Measurements from ENCODE around the gene ABCC1. TPM values are rescaled to one million over a fixed set of nuclear protein-coding genes. Genes with fewer than 3 reads are reported as not detected.
"Not testable (repeated sequence)": the region's sequence is repeated elsewhere in the genome, so short reads cannot be mapped to it uniquely, and the experiment has no call there.

ABCC1 gene
- total and polyA plus RNA-seq, 4 donors, result 2.9 to 61.9 (median 43.6) TPM

DNA sequence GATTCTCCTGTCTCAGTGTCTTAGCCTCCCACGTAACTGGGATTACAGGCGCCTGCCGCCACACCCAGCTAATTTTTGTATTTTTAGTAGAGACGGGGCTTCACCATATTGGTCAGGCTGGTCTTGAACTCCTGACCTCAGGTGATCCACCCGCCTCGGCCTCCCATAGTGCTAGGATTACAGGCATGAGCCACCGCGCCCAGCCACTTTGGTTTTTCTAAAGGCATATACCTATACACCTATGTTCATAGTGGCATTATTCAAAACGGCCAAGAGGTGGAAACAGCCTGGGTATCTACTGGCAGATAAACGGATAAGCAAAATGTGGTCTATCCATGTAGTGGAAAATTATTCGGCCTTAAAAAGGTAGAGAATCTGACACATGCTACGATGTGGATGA lies 203.6 kb downstream of the ABCC1 start:
- intact Hi-C loops (cut with DNase I), result loop anchor here in 1 of 2 donors (10.0 kb wide), 1 partner anchor 58 kb away; no protein-coding TSS in a partner anchor
- H3K36me3 ChIP-seq (ENCODE audit: control insufficient read depth in 1 of 2, insufficient read depth in 2 of 2, low read length in 1 of 2); H3K9me3 ChIP-seq (ENCODE audit: control insufficient read depth, low read length); H3K4me1 ChIP-seq (ENCODE audit: control insufficient read depth in 1 of 2, insufficient read depth in 2 of 2, low read length in 2 of 2); H3K27ac ChIP-seq (ENCODE audit: low read depth in 1 of 2, low read length in 2 of 2); H3K4me3 ChIP-seq (ENCODE audit: low read length in 2 of 2); ATAC-seq (ENCODE audit: low FRiP score); DNase-seq; H3K27me3 ChIP-seq (ENCODE audit: control insufficient read depth in 1 of 2, insufficient read depth in 2 of 2, low read length in 1 of 2): not testable (repeated sequence)
- 94 to 95% methylated on average over 12 of the region's 12 CpGs for WGBS, 2 donors

DNA sequence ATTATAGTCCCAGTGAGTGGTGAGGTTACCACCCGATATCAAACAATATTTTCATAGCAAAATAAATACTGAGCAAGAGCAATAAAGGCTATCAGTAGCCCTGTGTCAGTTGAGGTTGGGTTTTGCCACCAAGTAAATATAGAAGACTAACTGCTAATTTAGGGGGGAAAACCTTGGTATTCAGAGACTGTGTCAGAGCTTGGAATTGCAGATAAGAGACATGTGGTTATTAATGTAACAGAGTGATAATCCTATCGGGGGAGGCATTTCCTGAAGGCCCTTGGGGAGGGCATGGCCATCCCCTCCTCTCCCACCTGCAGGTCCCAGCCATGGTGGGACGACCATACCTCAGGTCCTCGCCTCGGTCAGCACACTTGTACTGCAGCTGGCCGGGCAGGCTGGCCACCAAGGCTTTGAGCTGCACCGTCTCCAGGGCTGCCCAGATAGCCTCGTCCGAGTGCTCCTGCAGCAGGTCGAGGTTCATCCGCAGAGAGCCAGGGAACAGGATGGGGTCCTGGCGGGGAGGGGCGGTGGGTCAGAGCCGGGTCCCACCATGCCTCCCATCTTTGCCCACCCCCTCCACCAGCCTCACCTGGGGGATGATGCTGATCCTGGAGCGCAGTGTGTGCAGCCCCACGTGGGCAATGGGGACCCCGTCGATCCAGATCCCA lies 205.0 kb downstream of the ABCC1 start:
- no peak overlapping the region for H3K4me3 ChIP-seq (ENCODE audit: low read length in 2 of 2)
- H3K27me3 ChIP-seq (ENCODE audit: control insufficient read depth in 1 of 2, insufficient read depth in 2 of 2, low read length in 1 of 2), result no peaks in the 10 kb centered on the region
- H3K4me1 ChIP-seq (ENCODE audit: control insufficient read depth in 1 of 2, insufficient read depth in 2 of 2, low read length in 2 of 2), result no peaks in the 10 kb centered on the region
- DNase-seq, result peak in 1 of 2 donors; percentile 73
- no peaks in the 10 kb centered on the region for H3K36me3 ChIP-seq (ENCODE audit: control insufficient read depth in 1 of 2, insufficient read depth in 2 of 2, low read length in 1 of 2)
- intact Hi-C loops (cut with DNase I), result loop anchor here in 1 of 2 donors (10.0 kb wide), 1 partner anchor 60 kb away; no protein-coding TSS in a partner anchor
- peaks cover 2% of the 10 kb centered on the region for H3K9me3 ChIP-seq (ENCODE audit: control insufficient read depth, low read length)
- H3K27ac ChIP-seq (ENCODE audit: low read depth in 1 of 2, low read length in 2 of 2), result no peak overlapping the region
- no peak for ATAC-seq (ENCODE audit: low FRiP score)
- 81 to 82% methylated on average over 18 of the region's 18 CpGs for WGBS, 2 donors

DNA sequence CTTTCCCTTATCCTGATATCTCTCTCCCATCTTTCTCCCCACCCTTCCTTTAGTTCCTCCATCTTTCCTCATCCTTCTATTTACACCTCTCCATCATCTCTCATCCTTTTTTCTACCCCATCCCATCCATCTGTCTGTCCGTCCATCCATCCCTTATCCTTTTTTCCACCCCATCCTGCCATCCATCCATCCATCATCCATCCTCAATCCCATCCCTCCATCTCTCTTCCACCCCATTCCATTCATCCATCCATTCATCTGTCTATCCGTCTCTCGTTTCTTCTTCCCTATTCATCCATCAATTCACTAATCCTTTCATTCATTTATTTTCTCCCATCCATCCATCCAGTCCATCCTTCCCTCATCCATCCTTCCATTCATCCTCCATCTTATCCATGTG lies 205.8 kb downstream of the ABCC1 start:
- peaks cover 2% of the 10 kb centered on the region for H3K9me3 ChIP-seq (ENCODE audit: control insufficient read depth, low read length)
- H3K27me3 ChIP-seq (ENCODE audit: control insufficient read depth in 1 of 2, insufficient read depth in 2 of 2, low read length in 1 of 2), result no peaks in the 10 kb centered on the region
- WGBS, 2 donors, result 87 to 93% methylated on average over 3 of the region's 3 CpGs
- DNase-seq (no peak), ATAC-seq (ENCODE audit: low FRiP score) (no peak)
- H3K4me1 ChIP-seq (ENCODE audit: control insufficient read depth in 1 of 2, insufficient read depth in 2 of 2, low read length in 2 of 2), result no peaks in the 10 kb centered on the region
- H3K27ac ChIP-seq (ENCODE audit: low read depth in 1 of 2, low read length in 2 of 2), result no peak overlapping the region
- intact Hi-C loops (cut with DNase I), result loop anchor here in 1 of 2 donors (10.0 kb wide), 1 partner anchor 60 kb away; no protein-coding TSS in a partner anchor
- H3K4me3 ChIP-seq (ENCODE audit: low read length in 2 of 2), result no peak overlapping the region
- H3K36me3 ChIP-seq (ENCODE audit: control insufficient read depth in 1 of 2, insufficient read depth in 2 of 2, low read length in 1 of 2), result no peaks in the 10 kb centered on the region

DNA sequence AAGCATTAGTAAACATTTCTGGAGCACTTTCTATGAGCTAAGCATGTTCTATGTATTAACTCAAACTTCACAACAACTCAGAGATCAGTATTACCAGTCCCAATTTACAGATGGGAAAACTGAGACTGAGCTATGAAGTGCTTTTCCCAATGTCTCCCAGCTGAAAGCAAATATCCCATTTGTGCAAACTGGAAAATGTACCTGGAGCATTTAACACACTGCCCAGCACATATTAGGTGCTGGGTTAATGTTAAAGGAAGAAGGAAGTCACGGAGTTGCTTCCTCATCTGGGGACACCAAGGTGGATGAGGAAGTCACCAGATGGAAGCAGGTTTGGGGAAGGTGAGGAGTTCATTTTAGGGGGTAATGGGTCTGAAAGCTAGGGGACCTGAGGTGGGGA lies 207.8 kb downstream of the ABCC1 start:
- H3K9me3 ChIP-seq (ENCODE audit: control insufficient read depth, low read length), result peaks cover 2% of the 10 kb centered on the region
- H3K27ac ChIP-seq (ENCODE audit: low read depth in 1 of 2, low read length in 2 of 2), result no peak overlapping the region
- no peaks in the 10 kb centered on the region for H3K27me3 ChIP-seq (ENCODE audit: control insufficient read depth in 1 of 2, insufficient read depth in 2 of 2, low read length in 1 of 2)
- WGBS, 2 donors, result 97 to 100% methylated on average over 1 of the region's 1 CpG
- H3K4me3 ChIP-seq (ENCODE audit: low read length in 2 of 2), result no peak overlapping the region
- intact Hi-C loops (cut with DNase I), result loop anchor here in 1 of 2 donors (10.0 kb wide), 1 partner anchor 62 kb away; no protein-coding TSS in a partner anchor
- no peaks in the 10 kb centered on the region for H3K4me1 ChIP-seq (ENCODE audit: control insufficient read depth in 1 of 2, insufficient read depth in 2 of 2, low read length in 2 of 2)
- ATAC-seq (ENCODE audit: low FRiP score) (no peak), DNase-seq (no peak)
- no peaks in the 10 kb centered on the region for H3K36me3 ChIP-seq (ENCODE audit: control insufficient read depth in 1 of 2, insufficient read depth in 2 of 2, low read length in 1 of 2)

DNA sequence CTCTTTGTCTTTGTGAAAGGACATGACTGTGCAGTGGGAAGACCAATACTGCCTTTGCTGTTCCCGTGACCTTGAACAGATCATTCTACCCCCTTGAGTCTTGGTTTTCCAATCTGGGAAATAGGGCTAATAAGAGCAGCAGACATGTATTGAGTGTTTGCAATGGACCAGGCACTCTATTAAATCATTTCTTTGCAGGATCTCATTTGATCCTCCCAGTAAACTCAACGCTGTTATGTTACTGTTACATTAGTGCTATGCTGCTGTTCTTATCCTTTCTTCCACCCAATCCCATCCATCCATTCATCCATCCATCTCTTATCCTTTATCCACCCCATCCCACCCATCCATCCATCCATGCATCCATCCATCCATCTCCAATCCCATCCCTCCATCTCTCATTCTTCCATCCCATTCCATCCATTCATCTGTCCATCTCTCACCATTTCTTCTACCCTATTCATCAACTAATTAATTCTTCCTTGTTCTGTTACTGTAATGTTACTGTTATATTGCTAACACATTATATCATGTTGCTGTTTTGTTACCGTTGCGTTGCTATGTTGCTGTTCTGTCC lies 208.8 kb downstream of the ABCC1 start:
- intact Hi-C loops (cut with DNase I), result loop anchor here in 1 of 2 donors (10.0 kb wide), 1 partner anchor 63 kb away; no protein-coding TSS in a partner anchor
- Histone ChIP-seq H3K27ac (ENCODE audit: low read depth in 1 of 2, low read length in 2 of 2) (no peak overlapping the region), H3K36me3 (ENCODE audit: control insufficient read depth in 1 of 2, insufficient read depth in 2 of 2, low read length in 1 of 2) (no peaks in the 10 kb centered on the region), H3K27me3 (ENCODE audit: control insufficient read depth in 1 of 2, insufficient read depth in 2 of 2, low read length in 1 of 2) (no peaks in the 10 kb centered on the region), H3K4me3 (ENCODE audit: low read length in 2 of 2) (no peak overlapping the region), H3K9me3 (ENCODE audit: control insufficient read depth, low read length) (peaks cover 2% of the 10 kb centered on the region), H3K4me1 (ENCODE audit: control insufficient read depth in 1 of 2, insufficient read depth in 2 of 2, low read length in 2 of 2) (no peaks in the 10 kb centered on the region)
- WGBS, 2 donors, result 88 to 97% methylated on average over 4 of the region's 4 CpGs
- DNase-seq (no peak), ATAC-seq (ENCODE audit: low FRiP score) (no peak)

DNA sequence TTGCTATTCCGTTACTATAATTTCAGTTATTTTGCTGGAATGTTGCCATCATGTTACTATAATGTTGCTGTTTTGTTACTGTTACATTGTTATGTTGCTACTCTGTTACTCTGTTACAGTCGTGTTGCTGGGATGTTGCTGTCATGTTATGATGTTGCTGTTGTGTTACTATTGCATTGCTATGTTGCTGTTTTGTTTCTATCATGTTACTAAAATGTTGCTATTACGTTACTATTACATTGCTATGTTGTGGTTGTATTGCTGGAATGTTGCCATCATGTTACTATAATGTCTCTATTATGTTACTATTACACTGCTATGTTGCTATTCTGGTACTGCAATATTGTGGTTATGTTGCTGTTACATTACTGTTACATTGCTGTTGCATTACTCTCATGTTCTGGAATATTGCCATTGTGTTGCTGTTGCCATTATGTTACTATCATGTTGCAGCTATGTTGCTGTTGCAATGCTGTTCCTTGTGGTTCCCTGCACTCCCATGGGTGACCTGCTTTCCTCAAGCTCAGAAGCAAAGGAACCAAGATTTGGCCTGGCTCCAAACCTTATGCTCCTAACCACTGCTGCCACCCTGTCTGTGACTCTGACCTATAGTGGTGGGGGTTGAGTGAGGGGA lies 209.4 kb downstream of the ABCC1 start:
- H3K4me3 ChIP-seq (ENCODE audit: low read length in 2 of 2), result no peak overlapping the region
- no peaks in the 10 kb centered on the region for H3K4me1 ChIP-seq (ENCODE audit: control insufficient read depth in 1 of 2, insufficient read depth in 2 of 2, low read length in 2 of 2)
- no peaks in the 10 kb centered on the region for H3K36me3 ChIP-seq (ENCODE audit: control insufficient read depth in 1 of 2, insufficient read depth in 2 of 2, low read length in 1 of 2)
- no peaks in the 10 kb centered on the region for H3K27me3 ChIP-seq (ENCODE audit: control insufficient read depth in 1 of 2, insufficient read depth in 2 of 2, low read length in 1 of 2)
- 86 to 88% methylated on average over 3 of the region's 3 CpGs for WGBS, 2 donors
- no peak for DNase-seq
- H3K9me3 ChIP-seq (ENCODE audit: control insufficient read depth, low read length), result peaks cover 2% of the 10 kb centered on the region
- intact Hi-C loops (cut with DNase I), result loop anchor here in 1 of 2 donors (10.0 kb wide), 1 partner anchor 64 kb away; no protein-coding TSS in a partner anchor
- no peak overlapping the region for H3K27ac ChIP-seq (ENCODE audit: low read depth in 1 of 2, low read length in 2 of 2)
- no peak for ATAC-seq (ENCODE audit: low FRiP score)

DNA sequence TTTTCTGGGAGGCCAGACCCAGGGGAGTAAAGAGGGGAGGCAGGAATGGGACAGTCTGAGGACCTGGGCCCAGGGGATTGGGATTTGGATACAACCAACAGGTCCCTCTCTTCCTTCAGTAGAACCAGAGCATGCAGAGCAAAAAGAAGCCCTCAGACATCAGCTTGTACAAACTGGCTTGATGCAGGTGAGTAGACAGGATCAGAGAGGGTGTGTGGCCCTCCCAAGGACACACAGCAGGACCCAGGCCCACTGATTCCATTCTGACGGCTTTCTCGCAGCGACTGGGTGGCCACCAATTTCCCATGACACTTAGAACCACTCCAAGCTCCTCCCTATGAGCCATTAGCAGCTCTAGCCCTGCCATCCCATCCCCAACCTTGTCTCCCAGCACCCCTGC lies 210.2 kb downstream of the ABCC1 start:
- no peak overlapping the region for H3K27ac ChIP-seq (ENCODE audit: low read depth in 1 of 2, low read length in 2 of 2)
- no peaks in the 10 kb centered on the region for H3K27me3 ChIP-seq (ENCODE audit: control insufficient read depth in 1 of 2, insufficient read depth in 2 of 2, low read length in 1 of 2)
- 97 to 98% methylated on average over 3 of the region's 3 CpGs for WGBS, 2 donors
- H3K9me3 ChIP-seq (ENCODE audit: control insufficient read depth, low read length), result peaks cover 2% of the 10 kb centered on the region
- no peaks in the 10 kb centered on the region for H3K4me1 ChIP-seq (ENCODE audit: control insufficient read depth in 1 of 2, insufficient read depth in 2 of 2, low read length in 2 of 2)
- no peak overlapping the region for H3K4me3 ChIP-seq (ENCODE audit: low read length in 2 of 2)
- ATAC-seq (ENCODE audit: low FRiP score) (no peak), DNase-seq (no peak)
- H3K36me3 ChIP-seq (ENCODE audit: control insufficient read depth in 1 of 2, insufficient read depth in 2 of 2, low read length in 1 of 2), result no peaks in the 10 kb centered on the region
- intact Hi-C loops (cut with DNase I), result loop anchor here in 1 of 2 donors (10.0 kb wide), 1 partner anchor 65 kb away; no protein-coding TSS in a partner anchor

DNA sequence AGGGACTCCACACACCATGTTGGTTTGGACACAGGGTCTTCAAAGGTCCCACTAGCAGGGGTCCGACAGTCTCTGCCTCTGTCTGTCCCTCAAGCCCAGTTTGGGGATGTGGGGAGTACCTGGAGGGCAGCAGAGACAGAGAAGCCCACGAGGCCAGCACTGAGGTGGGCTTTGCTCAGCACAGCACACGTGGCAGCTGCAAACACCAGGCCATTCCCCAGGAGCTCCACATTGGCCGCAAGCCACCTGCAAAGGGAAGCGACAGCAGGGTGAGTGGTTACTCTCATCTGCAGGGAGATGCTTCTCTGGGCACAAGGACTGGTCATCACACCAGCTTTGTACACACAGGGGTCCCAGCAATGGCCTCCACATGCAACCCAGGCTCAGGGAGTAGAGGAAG lies 211.9 kb downstream of the ABCC1 start:
- 77 to 79% methylated on average over 5 of the region's 5 CpGs for WGBS, 2 donors
- ATAC-seq (ENCODE audit: low FRiP score), result no peak

More for the DNA sequence above, 211.9 kb downstream of the ABCC1 start:
- intact Hi-C loops (cut with DNase I), result no loop called here
- Histone ChIP-seq H3K9me3 (ENCODE audit: control insufficient read depth, low read length) (peaks cover 2% of the 10 kb centered on the region), H3K27me3 (ENCODE audit: control insufficient read depth in 1 of 2, insufficient read depth in 2 of 2, low read length in 1 of 2) (no peaks in the 10 kb centered on the region), H3K4me1 (ENCODE audit: control insufficient read depth in 1 of 2, insufficient read depth in 2 of 2, low read length in 2 of 2) (no peaks in the 10 kb centered on the region), H3K27ac (ENCODE audit: low read depth in 1 of 2, low read length in 2 of 2) (no peak overlapping the region), H3K36me3 (ENCODE audit: control insufficient read depth in 1 of 2, insufficient read depth in 2 of 2, low read length in 1 of 2) (no peaks in the 10 kb centered on the region), H3K4me3 (ENCODE audit: low read length in 2 of 2) (no peak overlapping the region)
- no peak for DNase-seq

Measured in aorta (tissue), 5 donors.